Measurements from ENCODE around the gene UQCRQ. TPM values are rescaled to one million over a fixed set of nuclear protein-coding genes. Genes with fewer than 3 reads are reported as not detected.

Gene UQCRQ
- total RNA-seq, 1 donor, result 76.0 TPM

DNA sequence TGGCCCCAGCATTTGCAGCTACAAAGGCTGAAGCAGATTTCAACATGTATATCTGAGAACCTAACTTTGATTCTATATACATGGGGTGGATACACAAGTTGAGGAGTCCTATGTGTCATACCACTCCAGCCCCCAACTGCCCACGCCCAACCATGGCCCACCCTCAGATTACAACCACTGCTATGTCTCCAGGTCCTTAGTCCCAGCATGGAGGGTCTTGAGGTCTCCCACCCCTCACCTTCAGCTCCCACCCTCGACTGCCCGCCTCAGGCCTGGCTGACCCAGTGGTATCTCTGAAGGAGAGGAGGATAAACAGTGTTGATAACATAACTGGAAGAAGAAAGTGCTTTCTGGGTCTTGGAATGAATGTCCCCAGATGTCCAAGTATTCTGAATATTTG, 45.1 kb upstream of the UQCRQ start:
- peak; percentile 89 for DNase-seq (ENCODE audit: insufficient read length, low spot score, missing footprints)
- Histone ChIP-seq H3K4me1 (ENCODE audit: insufficient read depth, low read length) (peaks cover 5% of the 10 kb centered on the region), H3K27ac (ENCODE audit: low read depth, low read length) (no peak overlapping the region), H4K20me1 (ENCODE audit: insufficient read depth, low read length) (no peaks in the 10 kb centered on the region), H3K27me3 (ENCODE audit: insufficient read depth, low read length) (no peaks in the 10 kb centered on the region), H3K4me3 (ENCODE audit: insufficient read depth, low read length) (no peak overlapping the region), H2AFZ (ENCODE audit: low read length) (no peak overlapping the region), H3K4me2 (ENCODE audit: insufficient read depth, low read length) (no peak overlapping the region), H3K79me2 (ENCODE audit: insufficient read depth, low read length) (no peaks in the 10 kb centered on the region), H3K9me3 (ENCODE audit: low read depth, low read length) (no peaks in the 10 kb centered on the region), H3K36me3 (ENCODE audit: insufficient read depth, low read length) (peaks cover 6% of the 10 kb centered on the region)
- TF ChIP-seq, protein P1, sequence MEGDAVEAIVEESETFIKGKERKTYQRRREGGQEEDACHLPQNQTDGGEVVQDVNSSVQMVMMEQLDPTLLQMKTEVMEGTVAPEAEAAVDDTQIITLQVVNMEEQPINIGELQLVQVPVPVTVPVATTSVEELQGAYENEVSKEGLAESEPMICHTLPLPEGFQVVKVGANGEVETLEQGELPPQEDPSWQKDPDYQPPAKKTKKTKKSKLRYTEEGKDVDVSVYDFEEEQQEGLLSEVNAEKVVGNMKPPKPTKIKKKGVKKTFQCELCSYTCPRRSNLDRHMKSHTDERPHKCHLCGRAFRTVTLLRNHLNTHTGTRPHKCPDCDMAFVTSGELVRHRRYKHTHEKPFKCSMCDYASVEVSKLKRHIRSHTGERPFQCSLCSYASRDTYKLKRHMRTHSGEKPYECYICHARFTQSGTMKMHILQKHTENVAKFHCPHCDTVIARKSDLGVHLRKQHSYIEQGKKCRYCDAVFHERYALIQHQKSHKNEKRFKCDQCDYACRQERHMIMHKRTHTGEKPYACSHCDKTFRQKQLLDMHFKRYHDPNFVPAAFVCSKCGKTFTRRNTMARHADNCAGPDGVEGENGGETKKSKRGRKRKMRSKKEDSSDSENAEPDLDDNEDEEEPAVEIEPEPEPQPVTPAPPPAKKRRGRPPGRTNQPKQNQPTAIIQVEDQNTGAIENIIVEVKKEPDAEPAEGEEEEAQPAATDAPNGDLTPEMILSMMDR (IDR thresholded peaks at IDR 0.05; ENCODE audit: extremely low read depth, low read depth, low read length), result no peak

DNA sequence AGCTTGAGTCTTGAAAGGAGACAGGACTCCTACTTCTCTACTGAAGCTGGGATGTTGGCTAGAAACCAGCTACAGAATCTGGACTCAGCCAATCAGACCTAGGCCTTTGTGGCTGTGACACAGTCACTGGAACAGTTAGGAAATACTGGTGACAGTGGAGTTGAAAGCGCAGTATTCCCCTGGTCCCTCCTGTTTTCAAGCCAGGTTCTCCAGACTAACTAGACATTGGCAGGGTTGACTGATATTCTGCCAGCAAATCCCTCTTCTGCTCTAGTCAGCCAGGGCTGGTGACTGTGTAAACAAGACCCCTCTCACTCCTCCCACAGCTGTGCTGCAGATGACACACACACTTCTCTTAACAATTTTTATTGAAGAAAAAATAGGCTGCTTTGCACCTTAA, 44.7 kb upstream of the UQCRQ start:
- Histone ChIP-seq H3K4me1 (ENCODE audit: insufficient read depth, low read length) (peaks cover 3% of the 10 kb centered on the region), H3K27ac (ENCODE audit: low read depth, low read length) (no peak overlapping the region), H3K4me2 (ENCODE audit: insufficient read depth, low read length) (no peak overlapping the region), H3K4me3 (ENCODE audit: insufficient read depth, low read length) (no peak overlapping the region), H3K79me2 (ENCODE audit: insufficient read depth, low read length) (no peaks in the 10 kb centered on the region), H4K20me1 (ENCODE audit: insufficient read depth, low read length) (no peaks in the 10 kb centered on the region), H2AFZ (ENCODE audit: low read length) (no peak overlapping the region), H3K9me3 (ENCODE audit: low read depth, low read length) (no peaks in the 10 kb centered on the region), H3K27me3 (ENCODE audit: insufficient read depth, low read length) (no peaks in the 10 kb centered on the region), H3K36me3 (ENCODE audit: insufficient read depth, low read length) (peaks cover 6% of the 10 kb centered on the region)
- peak; percentile 94 for DNase-seq (ENCODE audit: insufficient read length, low spot score, missing footprints)
- TF ChIP-seq, protein P1 (IDR thresholded peaks at IDR 0.05; ENCODE audit: extremely low read depth, low read depth, low read length), result no peak

DNA sequence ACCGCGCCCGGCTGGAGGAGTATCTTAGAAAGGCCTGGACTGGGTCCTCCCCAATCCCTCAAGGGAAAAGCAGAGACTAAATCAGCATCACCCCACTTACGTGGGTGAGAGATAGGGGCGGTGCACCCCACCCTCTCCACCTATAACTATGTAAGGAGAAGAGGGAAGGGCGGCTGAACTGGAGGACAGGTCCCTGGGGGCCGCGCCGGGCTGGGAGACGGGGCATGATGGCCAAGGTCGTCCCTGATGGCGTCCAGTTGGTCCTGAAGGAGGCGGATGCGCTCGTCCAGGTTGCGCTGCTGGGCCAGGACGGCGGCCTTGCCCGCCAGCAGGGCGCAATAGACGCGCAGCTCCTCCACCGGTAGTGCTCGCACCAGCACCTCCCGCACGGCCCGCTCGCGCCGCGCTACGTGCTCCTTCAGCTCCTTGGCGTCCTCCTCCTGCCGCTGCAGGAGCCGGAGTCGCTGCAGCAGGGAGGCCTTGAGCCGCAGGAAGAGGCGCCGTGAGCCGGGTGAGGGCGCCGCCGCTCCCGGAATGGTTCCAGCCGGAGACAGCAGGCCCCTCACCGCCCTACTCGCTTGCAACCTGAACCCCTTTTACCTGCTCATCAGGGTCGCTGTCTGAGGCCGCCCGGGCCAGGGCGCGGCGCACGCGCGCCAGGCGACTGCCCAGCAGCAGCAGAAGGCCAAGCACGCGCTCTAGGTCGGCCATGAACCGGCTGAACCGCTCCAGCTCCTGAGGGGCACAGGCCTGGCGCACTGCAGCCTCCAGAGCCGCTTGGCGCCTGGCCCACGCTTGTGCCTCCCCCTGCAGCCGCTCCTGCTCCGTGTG, 43.6 kb upstream of the UQCRQ start:
- H3K36me3 ChIP-seq (ENCODE audit: insufficient read depth, low read length), result peaks cover 6% of the 10 kb centered on the region
- no peaks in the 10 kb centered on the region for H3K27me3 ChIP-seq (ENCODE audit: insufficient read depth, low read length)
- DNase-seq (ENCODE audit: insufficient read length, low spot score, missing footprints), result peak; percentile 73
- no peak overlapping the region for H3K27ac ChIP-seq (ENCODE audit: low read depth, low read length)
- no peaks in the 10 kb centered on the region for H3K9me3 ChIP-seq (ENCODE audit: low read depth, low read length)
- peaks cover 3% of the 10 kb centered on the region for H3K4me1 ChIP-seq (ENCODE audit: insufficient read depth, low read length)
- no peaks in the 10 kb centered on the region for H4K20me1 ChIP-seq (ENCODE audit: insufficient read depth, low read length)
- H3K4me3 ChIP-seq (ENCODE audit: insufficient read depth, low read length), result no peak overlapping the region
- peaks cover 3% of the 10 kb centered on the region for H3K79me2 ChIP-seq (ENCODE audit: insufficient read depth, low read length)
- no peak overlapping the region for H3K4me2 ChIP-seq (ENCODE audit: insufficient read depth, low read length)
- TF ChIP-seq, protein P1 (IDR thresholded peaks at IDR 0.05; ENCODE audit: extremely low read depth, low read depth, low read length), result no peak
- no peak overlapping the region for H2AFZ ChIP-seq (ENCODE audit: low read length)

DNA sequence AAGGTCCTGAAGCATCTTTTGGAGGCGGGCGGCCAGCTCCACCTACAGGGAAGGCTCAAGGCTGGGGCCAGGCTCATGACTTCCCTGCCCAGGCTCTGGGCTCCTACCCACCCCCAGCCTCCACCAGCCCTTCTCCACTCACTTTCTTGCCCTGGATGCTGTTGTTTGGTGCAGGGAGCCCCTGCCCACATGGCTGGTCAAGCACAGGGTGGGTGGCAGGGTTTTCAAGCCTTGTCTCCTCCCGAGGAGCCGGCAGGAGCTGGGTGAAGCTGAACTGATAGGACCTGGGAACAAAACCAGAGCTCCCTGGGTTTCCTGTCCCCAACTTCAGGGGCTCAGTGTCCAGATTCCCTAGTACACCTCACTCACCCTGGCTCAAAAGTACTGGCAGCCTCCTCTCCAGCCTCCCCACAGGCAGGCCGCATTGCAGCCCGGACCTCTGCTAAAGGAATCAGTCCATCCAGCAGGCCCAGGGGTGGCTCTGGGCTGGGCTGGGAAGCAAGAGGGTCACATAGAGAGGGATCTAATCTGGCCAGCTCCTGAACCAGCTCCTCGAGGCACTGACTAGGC, 42.9 kb upstream of the UQCRQ start:
- Histone ChIP-seq H3K27me3 (ENCODE audit: insufficient read depth, low read length) (no peaks in the 10 kb centered on the region), H3K4me2 (ENCODE audit: insufficient read depth, low read length) (no peak overlapping the region), H4K20me1 (ENCODE audit: insufficient read depth, low read length) (peaks cover 3% of the 10 kb centered on the region), H3K9me3 (ENCODE audit: low read depth, low read length) (no peaks in the 10 kb centered on the region), H3K36me3 (ENCODE audit: insufficient read depth, low read length) (peaks cover 6% of the 10 kb centered on the region), H3K4me3 (ENCODE audit: insufficient read depth, low read length) (no peak overlapping the region), H2AFZ (ENCODE audit: low read length) (no peak overlapping the region), H3K79me2 (ENCODE audit: insufficient read depth, low read length) (peaks cover 5% of the 10 kb centered on the region), H3K4me1 (ENCODE audit: insufficient read depth, low read length) (peaks cover 3% of the 10 kb centered on the region), H3K27ac (ENCODE audit: low read depth, low read length) (no peak overlapping the region)
- TF ChIP-seq, protein P1 (IDR thresholded peaks at IDR 0.05; ENCODE audit: extremely low read depth, low read depth, low read length), result no peak
- peak; percentile 78 for DNase-seq (ENCODE audit: insufficient read length, low spot score, missing footprints)
